ENCODE measurements around the gene ELAVL3.

DNA sequence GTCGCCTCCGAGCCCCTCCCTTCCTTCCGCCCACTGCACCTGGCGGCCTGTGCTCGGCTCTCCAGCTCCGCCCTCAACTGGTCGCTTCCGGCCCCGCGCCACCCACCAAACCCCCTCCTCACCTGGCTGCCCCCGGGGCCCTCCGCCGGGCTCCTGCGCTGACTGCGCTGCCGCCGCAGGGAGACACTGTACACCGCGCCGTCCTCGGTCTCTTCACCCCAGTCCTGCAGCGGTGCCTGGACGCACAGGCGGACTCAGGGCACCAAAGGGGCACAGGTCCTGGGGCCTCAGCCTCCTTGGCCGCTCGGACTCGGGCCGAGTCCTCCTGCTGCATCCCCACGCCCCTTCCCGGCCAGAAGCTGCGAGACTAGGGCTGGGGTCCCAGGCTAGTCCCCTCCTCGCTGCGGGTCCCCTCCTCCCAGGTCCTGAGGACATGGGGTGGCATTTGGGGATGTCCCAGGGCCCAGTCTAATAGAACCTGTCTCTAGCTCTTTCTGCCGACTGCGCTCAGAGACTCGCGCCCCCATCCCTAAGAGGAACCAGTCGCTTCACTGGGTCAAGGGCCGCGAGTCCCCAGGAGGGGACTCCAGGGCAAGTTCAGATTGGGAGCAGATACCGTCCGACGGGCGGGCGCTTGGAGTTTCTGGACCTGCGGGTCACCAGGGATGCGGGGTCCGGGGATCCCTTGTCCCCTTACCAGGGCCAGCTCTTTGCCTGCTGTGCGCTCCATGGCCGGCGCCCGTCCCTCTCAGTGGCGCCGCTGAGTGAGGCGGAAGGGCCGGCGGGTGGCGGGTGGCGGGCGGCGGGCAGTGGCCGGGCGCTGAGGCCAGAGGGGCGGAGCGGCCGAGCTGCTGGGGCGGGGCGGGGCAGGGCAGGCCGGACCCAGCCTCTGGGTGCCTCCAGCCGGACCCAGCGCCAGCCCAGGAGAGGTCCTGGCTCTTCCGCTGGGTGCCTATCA is 62.0 kb downstream of the ELAVL3 start, which contains the start of gene RGL3:
- TF ChIP-seq ARNTL (CRISPR knock-in tag; IDR thresholded peaks at IDR 0.05; ENCODE audit: borderline replicate concordance, low read depth) (no peak), GLIS3 (CRISPR knock-in tag; IDR thresholded peaks at IDR 0.05) (no peak), RARB (CRISPR knock-in tag; IDR thresholded peaks at IDR 0.05) (no peak), OSR1 (CRISPR knock-in tag; IDR thresholded peaks at IDR 0.05) (no peak), ZC3H10 (CRISPR knock-in tag; IDR thresholded peaks at IDR 0.05) (no peak), BACH2 (CRISPR knock-in tag; IDR thresholded peaks at IDR 0.05; ENCODE audit: borderline replicate concordance) (no peak), ZNF8 (CRISPR knock-in tag; IDR thresholded peaks at IDR 0.05) (no peak), CSDC2 (CRISPR knock-in tag; IDR thresholded peaks at IDR 0.05) (no peak)
- TF ChIP-seq, protein P1, sequence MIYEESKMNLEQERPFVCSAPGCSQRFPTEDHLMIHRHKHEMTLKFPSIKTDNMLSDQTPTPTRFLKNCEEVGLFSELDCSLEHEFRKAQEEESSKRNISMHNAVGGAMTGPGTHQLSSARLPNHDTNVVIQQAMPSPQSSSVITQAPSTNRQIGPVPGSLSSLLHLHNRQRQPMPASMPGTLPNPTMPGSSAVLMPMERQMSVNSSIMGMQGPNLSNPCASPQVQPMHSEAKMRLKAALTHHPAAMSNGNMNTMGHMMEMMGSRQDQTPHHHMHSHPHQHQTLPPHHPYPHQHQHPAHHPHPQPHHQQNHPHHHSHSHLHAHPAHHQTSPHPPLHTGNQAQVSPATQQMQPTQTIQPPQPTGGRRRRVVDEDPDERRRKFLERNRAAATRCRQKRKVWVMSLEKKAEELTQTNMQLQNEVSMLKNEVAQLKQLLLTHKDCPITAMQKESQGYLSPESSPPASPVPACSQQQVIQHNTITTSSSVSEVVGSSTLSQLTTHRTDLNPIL (CRISPR knock-in tag; IDR thresholded peaks at IDR 0.05; ENCODE audit: low read depth), result no peak
- TF ChIP-seq, protein P2, sequence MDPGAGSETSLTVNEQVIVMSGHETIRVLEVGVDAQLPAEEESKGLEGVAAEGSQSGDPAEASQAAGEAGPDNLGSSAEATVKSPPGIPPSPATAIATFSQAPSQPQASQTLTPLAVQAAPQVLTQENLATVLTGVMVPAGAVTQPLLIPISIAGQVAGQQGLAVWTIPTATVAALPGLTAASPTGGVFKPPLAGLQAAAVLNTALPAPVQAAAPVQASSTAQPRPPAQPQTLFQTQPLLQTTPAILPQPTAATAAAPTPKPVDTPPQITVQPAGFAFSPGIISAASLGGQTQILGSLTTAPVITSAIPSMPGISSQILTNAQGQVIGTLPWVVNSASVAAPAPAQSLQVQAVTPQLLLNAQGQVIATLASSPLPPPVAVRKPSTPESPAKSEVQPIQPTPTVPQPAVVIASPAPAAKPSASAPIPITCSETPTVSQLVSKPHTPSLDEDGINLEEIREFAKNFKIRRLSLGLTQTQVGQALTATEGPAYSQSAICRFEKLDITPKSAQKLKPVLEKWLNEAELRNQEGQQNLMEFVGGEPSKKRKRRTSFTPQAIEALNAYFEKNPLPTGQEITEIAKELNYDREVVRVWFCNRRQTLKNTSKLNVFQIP (CRISPR knock-in tag; IDR thresholded peaks at IDR 0.05; ENCODE audit: borderline replicate concordance, low read depth), result no peak
- TF ChIP-seq, protein P3, sequence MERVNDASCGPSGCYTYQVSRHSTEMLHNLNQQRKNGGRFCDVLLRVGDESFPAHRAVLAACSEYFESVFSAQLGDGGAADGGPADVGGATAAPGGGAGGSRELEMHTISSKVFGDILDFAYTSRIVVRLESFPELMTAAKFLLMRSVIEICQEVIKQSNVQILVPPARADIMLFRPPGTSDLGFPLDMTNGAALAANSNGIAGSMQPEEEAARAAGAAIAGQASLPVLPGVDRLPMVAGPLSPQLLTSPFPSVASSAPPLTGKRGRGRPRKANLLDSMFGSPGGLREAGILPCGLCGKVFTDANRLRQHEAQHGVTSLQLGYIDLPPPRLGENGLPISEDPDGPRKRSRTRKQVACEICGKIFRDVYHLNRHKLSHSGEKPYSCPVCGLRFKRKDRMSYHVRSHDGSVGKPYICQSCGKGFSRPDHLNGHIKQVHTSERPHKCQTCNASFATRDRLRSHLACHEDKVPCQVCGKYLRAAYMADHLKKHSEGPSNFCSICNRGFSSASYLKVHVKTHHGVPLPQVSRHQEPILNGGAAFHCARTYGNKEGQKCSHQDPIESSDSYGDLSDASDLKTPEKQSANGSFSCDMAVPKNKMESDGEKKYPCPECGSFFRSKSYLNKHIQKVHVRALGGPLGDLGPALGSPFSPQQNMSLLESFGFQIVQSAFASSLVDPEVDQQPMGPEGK (CRISPR knock-in tag; IDR thresholded peaks at IDR 0.05; ENCODE audit: borderline replicate concordance), result no peak
- TF ChIP-seq, protein P4, sequence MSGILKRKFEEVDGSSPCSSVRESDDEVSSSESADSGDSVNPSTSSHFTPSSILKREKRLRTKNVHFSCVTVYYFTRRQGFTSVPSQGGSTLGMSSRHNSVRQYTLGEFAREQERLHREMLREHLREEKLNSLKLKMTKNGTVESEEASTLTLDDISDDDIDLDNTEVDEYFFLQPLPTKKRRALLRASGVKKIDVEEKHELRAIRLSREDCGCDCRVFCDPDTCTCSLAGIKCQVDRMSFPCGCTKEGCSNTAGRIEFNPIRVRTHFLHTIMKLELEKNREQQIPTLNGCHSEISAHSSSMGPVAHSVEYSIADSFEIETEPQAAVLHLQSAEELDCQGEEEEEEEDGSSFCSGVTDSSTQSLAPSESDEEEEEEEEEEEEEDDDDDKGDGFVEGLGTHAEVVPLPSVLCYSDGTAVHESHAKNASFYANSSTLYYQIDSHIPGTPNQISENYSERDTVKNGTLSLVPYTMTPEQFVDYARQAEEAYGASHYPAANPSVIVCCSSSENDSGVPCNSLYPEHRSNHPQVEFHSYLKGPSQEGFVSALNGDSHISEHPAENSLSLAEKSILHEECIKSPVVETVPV (CRISPR knock-in tag; IDR thresholded peaks at IDR 0.05), result no peak
